ENCODE measurements around the gene MAP4K3.
"Not testable (repeated sequence)": the region's sequence is repeated elsewhere in the genome, so short reads cannot be mapped to it uniquely, and the experiment has no call there.

Gene MAP4K3

DNA sequence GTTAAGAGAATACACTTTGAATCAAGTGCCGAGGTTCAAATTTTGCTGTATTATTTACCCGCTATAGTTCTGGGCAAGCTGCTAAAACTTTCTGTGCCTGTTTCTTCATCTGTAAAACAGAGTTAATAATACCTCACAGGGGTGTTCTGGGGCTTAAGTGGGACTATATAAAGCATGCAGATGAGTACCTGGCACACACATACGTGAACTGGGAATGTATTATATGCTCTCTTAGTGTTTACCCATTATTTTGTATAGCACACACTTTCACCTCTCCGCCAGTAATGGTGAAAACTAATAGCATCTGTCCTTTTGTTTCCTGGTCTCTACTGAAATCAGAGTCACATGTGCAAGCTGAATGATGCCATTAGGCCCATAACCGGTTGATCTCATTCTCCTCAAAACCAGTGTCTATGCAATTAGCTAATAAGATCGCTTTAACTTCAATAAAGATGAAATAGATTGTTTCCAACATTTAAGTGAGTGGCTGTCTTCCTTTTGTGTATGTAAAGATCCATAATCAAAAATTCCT, 189.5 kb downstream of the MAP4K3 start:
- H3K27ac Mint-ChIP-seq: no peak overlapping the region
- H3K9me3 Mint-ChIP-seq: peaks cover 4% of the 10 kb centered on the region
- no peaks in the 10 kb centered on the region for H3K27me3 Mint-ChIP-seq
- DNase-seq (no peak), ATAC-seq (no peak)
- peaks cover 11% of the 10 kb centered on the region for H3K4me1 Mint-ChIP-seq
- H3K36me3 Mint-ChIP-seq (ENCODE audit: low read depth): peaks cover 16% of the 10 kb centered on the region
- no peak overlapping the region for H3K4me3 Mint-ChIP-seq

GRCh38 chr2:39246382-39246980, 190.6 kb downstream of the MAP4K3 start:
- peaks cover 11% of the 10 kb centered on the region for H3K4me1 Mint-ChIP-seq
- H3K4me3 Mint-ChIP-seq: no peak overlapping the region

DNA sequence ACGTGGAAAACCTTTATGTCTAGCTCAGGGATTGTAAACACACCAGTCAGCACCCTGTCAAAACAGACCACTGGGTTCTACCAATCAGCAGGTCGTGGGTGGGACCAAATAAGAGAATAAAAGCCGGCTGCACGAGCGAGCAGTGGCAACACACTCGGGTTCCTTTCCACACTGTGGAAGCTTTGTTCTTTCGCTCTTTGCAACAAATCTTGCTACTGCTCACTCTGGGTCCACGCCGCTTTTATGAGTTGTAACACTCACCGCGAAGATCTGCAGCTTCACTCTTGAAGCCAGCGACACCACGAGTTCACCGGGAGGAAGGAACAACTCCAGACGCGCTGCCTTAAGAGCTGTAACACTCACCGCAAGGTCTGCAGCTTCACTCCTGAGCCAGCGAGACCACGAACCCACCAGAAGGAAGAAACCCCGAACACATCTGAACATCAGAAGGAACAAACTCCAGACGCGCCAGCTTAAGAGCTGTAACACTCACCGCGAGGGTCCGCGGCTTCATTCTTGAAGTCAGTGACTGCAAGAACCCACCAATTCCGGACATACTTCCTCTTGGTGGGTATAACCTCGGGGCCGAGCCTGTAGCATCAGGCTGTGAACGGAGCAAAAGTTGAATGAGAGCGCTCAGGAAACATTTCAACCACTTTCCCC, 192.0 kb downstream of the MAP4K3 start:
- Mint-ChIP-seq H3K4me1 (peaks cover 11% of the 10 kb centered on the region), H3K4me3 (peak overlapping the region; percentile 79), H3K27ac (peak overlapping the region; percentile 54)
- H3K36me3 Mint-ChIP-seq (ENCODE audit: low read depth); DNase-seq; H3K9me3 Mint-ChIP-seq; H3K27me3 Mint-ChIP-seq: not testable (repeated sequence)
- peak; percentile 15 for ATAC-seq

More at GRCh38 chr2:39246382-39246980, 190.6 kb downstream of the MAP4K3 start:
- Mint-ChIP-seq H3K27ac (no peak overlapping the region), H3K9me3 (peaks cover 3% of the 10 kb centered on the region), H3K36me3 (ENCODE audit: low read depth) (peaks cover 11% of the 10 kb centered on the region), H3K27me3 (no peaks in the 10 kb centered on the region)
- ATAC-seq: no peak
- no peak for DNase-seq

- H3K9me3 Mint-ChIP-seq: not testable (repeated sequence)
- peak overlapping the region; percentile 54 for H3K27ac Mint-ChIP-seq
These were observed 192.7 kb downstream of the MAP4K3 start for GRCh38 chr2:39244241-39244862.

GRCh38 chr2:39243469-39244123, 193.5 kb downstream of the MAP4K3 start, which contains the start of gene CDKL4:
TSS of gene CDKL4 (minus strand) at chr2:39243970.
- no peaks in the 10 kb centered on the region for H3K27me3 Mint-ChIP-seq
- H3K36me3 Mint-ChIP-seq (ENCODE audit: low read depth): peaks cover under 1% of the 10 kb centered on the region
- H3K27ac Mint-ChIP-seq: peak within 1 kb of the TSS; percentile 54
- peak within 1 kb of the TSS; percentile 79 for H3K4me3 Mint-ChIP-seq
- ATAC-seq (peak; percentile 36), DNase-seq (no peak)
- H3K4me1 Mint-ChIP-seq: peaks cover 11% of the 10 kb centered on the region
- H3K9me3 Mint-ChIP-seq: no peaks in the 10 kb centered on the region

More at GRCh38 chr2:39244241-39244862, 192.7 kb downstream of the MAP4K3 start:
- peak overlapping the region; percentile 79 for H3K4me3 Mint-ChIP-seq
- not testable (repeated sequence) for DNase-seq; H3K36me3 Mint-ChIP-seq (ENCODE audit: low read depth); H3K27me3 Mint-ChIP-seq; ATAC-seq
- H3K4me1 Mint-ChIP-seq: peaks cover 11% of the 10 kb centered on the region

GRCh38 chr2:39241588-39241987, 195.5 kb downstream of the MAP4K3 start:
- no peaks in the 10 kb centered on the region for H3K36me3 Mint-ChIP-seq (ENCODE audit: low read depth)
- H3K27ac Mint-ChIP-seq: no peak overlapping the region
- ATAC-seq (no peak), DNase-seq (no peak)
- H3K9me3 Mint-ChIP-seq: peaks cover 4% of the 10 kb centered on the region
- peaks cover 11% of the 10 kb centered on the region for H3K4me1 Mint-ChIP-seq
- H3K27me3 Mint-ChIP-seq: no peaks in the 10 kb centered on the region
- no peak overlapping the region for H3K4me3 Mint-ChIP-seq

- peaks cover 11% of the 10 kb centered on the region for H3K4me1 Mint-ChIP-seq
These were observed 196.3 kb downstream of the MAP4K3 start for GRCh38 chr2:39240758-39241157.

GRCh38 chr2:39234754-39235153, 202.3 kb downstream of the MAP4K3 start:
- ATAC-seq (no peak), DNase-seq (no peak)
- no peak overlapping the region for H3K27ac Mint-ChIP-seq
- peaks cover 1% of the 10 kb centered on the region for H3K4me1 Mint-ChIP-seq
- peaks cover 15% of the 10 kb centered on the region for H3K9me3 Mint-ChIP-seq
- H3K4me3 Mint-ChIP-seq: no peak overlapping the region
- H3K36me3 Mint-ChIP-seq (ENCODE audit: low read depth): peaks cover 4% of the 10 kb centered on the region
- H3K27me3 Mint-ChIP-seq: no peaks in the 10 kb centered on the region

More at GRCh38 chr2:39240758-39241157, 196.3 kb downstream of the MAP4K3 start:
- no peak for ATAC-seq
- H3K27me3 Mint-ChIP-seq: no peaks in the 10 kb centered on the region
- DNase-seq: no peak
- H3K4me3 Mint-ChIP-seq: no peak overlapping the region
- H3K27ac Mint-ChIP-seq: no peak overlapping the region
- H3K36me3 Mint-ChIP-seq (ENCODE audit: low read depth): peaks cover 2% of the 10 kb centered on the region
- peaks cover 11% of the 10 kb centered on the region for H3K9me3 Mint-ChIP-seq

- Mint-ChIP-seq H3K27me3 (no peaks in the 10 kb centered on the region), H3K27ac (no peak overlapping the region), H3K36me3 (ENCODE audit: low read depth) (peaks cover 4% of the 10 kb centered on the region)
These were observed 204.9 kb downstream of the MAP4K3 start for GRCh38 chr2:39232141-39232540.

DNA sequence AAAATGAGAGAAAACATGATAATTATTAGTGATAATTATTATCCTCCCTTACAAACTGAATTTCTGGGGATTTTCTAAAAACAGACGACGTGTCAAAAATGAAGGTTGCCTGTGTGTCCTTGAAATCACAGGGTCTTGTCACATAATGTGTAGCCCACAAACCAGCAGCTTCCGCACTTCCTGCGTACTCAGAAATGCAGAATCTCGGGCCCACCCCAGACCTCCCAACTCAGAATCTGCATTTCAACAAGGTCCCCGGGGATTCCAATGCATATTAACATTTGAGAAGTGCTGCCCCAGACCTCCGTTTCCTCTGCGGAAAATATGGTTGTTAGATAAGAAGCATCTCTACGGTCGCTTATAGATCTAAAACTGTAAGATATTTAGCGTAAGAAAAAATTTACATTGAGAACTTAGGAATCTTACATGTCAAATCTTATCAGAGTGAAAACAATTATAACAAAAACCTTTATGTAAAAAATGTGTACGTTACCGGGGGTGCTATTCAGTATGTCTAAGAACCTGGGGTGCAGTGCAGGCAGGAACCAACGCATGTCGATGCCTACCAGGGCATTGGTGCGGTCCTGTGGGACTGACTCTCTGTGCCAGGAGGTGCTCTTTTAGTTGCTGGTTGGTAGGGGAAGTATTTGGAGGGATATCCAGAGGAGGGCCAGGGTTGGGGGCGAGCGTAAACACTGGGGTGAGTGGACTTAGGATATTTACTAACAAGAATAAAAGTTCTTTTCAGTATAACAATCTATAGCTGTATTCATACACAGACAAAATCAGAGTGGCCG, 208.5 kb downstream of the MAP4K3 start:
- Mint-ChIP-seq H3K36me3 (ENCODE audit: low read depth) (no peaks in the 10 kb centered on the region), H3K9me3 (no peaks in the 10 kb centered on the region), H3K4me3 (peak overlapping the region; percentile 74), H3K4me1 (peaks cover 44% of the 10 kb centered on the region), H3K27me3 (no peaks in the 10 kb centered on the region), H3K27ac (peak overlapping the region; percentile 70)
- ATAC-seq: peak; percentile 55
- DNase-seq: peak; percentile 37

More at GRCh38 chr2:39232141-39232540, 204.9 kb downstream of the MAP4K3 start:
- peaks cover 15% of the 10 kb centered on the region for H3K9me3 Mint-ChIP-seq
- ATAC-seq (no peak), DNase-seq (no peak)
- H3K4me3 Mint-ChIP-seq: no peak overlapping the region
- peaks cover 21% of the 10 kb centered on the region for H3K4me1 Mint-ChIP-seq

- H3K27ac Mint-ChIP-seq: peak overlapping the region; percentile 70
- H3K9me3 Mint-ChIP-seq: no peaks in the 10 kb centered on the region
- no peaks in the 10 kb centered on the region for H3K27me3 Mint-ChIP-seq
- H3K36me3 Mint-ChIP-seq (ENCODE audit: low read depth): no peaks in the 10 kb centered on the region
- ATAC-seq (peak; percentile 87), DNase-seq (peak; percentile 86)
- peak overlapping the region; percentile 74 for H3K4me3 Mint-ChIP-seq
- H3K4me1 Mint-ChIP-seq: peaks cover 44% of the 10 kb centered on the region
These were observed 209.3 kb downstream of the MAP4K3 start for GRCh38 chr2:39227628-39228412.

- H3K27me3 Mint-ChIP-seq: no peaks in the 10 kb centered on the region
- peak overlapping the region; percentile 37 for H3K27ac Mint-ChIP-seq
- DNase-seq: no peak
- H3K36me3 Mint-ChIP-seq (ENCODE audit: low read depth): no peaks in the 10 kb centered on the region
- peak; percentile 33 for ATAC-seq
- peaks cover 44% of the 10 kb centered on the region for H3K4me1 Mint-ChIP-seq
- H3K4me3 Mint-ChIP-seq: no peak overlapping the region
- H3K9me3 Mint-ChIP-seq: no peaks in the 10 kb centered on the region
These were observed 211.5 kb downstream of the MAP4K3 start for GRCh38 chr2:39225567-39225966.

- Mint-ChIP-seq H3K4me3 (no peak overlapping the region), H3K36me3 (ENCODE audit: low read depth) (no peaks in the 10 kb centered on the region), H3K4me1 (peaks cover 48% of the 10 kb centered on the region), H3K27ac (no peak overlapping the region), H3K9me3 (no peaks in the 10 kb centered on the region), H3K27me3 (no peaks in the 10 kb centered on the region)
- ATAC-seq: no peak
- DNase-seq: no peak
These were observed 213.2 kb downstream of the MAP4K3 start for GRCh38 chr2:39223909-39224308.
